T-helper 2 cell treated with Interferon-gamma antibody and Interleukin-4, amounts not matched to agents 100 ng/mL and 5 ng/mL, for 36 hours (primary cell): ENCODE data around the gene EFEMP1. TPM values are rescaled to one million over a fixed set of nuclear protein-coding genes. Genes with fewer than 3 reads are reported as not detected.

ENCODE experiments used
- intact Hi-C: fragments of 100-400 bp; cut with micrococcal nuclease; formaldehyde crosslinking; loops from one replicate; pipeline ENCODE4 v1.15.1; 2023
- total RNA-seq: library from RNA; stranded (reverse); gene quantifications from 2 replicates; pipeline ENCODE4 v1.2.3, GENCODE V29; 2022

The EFEMP1 gene
- total RNA-seq, 1 donor from 2014 or later: not detected

DNA sequence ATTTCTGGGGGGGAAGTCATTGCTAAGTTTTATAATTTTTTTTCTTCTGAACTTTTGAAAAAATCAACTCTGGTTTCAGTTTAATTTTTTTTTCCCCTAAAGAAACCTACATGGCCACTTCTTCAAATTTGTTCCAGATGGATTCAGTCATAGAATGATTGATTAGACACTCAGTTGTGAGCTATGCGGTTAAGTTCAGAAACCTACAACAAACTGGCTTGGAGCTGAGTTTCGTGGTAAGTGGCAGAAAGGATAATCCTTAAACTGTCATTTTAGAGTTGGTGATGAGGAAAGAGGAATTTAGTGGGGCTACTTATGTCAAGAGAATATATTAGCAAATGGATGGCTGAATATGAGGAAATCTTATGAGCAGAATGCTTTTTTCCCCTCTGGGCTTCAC, 23.7 kb downstream of the EFEMP1 start:
- intact Hi-C loops: no loop called here

DNA sequence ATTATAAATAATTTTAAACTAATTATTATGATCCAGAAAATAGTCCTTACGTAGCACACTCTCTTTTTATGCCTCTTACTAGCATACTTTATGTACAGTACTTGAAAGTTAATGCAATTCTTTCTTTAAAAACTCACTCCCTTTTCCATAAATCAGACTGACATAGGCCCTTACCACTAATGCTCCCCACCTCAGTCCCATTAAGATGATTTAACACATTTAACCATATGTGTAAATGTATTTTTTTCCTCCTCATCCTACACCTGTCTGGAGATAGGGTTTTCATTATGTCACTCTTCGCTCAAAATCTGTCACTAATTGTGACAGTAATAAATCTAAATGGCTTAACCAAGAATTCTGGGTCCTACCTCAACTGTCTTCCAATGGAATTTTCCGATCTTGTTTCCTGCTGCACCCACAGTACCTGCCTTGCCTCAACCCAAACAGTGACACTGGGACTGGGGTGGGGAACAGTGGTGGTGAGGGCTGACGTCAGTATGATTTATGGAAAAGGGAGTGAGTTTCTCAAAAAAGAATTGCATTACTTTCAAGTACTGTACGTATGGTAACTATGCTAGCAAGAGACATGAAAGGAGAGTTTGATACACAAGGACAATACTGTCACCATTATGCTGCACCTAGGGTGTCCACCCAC, 25.1 kb downstream of the EFEMP1 start:
- intact Hi-C loops: no loop called here

DNA sequence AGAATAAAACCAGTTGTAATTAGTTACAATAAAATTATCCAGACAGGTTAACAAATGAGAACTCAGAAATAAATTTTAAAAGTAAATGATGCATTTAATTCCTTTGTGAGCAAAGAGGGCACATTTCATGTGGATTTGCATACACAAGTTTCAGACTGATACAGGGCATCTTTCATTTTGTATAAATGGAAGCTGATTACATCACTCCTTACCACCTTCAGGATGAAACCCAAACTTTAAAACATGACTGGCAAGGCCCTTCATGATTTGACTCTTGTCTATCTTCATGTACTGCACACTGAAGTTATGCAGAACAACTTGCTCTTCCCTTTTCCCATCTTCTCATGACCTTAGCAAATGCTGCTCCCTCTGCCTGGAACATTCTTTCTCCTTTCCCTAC, 26.9 kb downstream of the EFEMP1 start:
- intact Hi-C loops: no loop called here

DNA sequence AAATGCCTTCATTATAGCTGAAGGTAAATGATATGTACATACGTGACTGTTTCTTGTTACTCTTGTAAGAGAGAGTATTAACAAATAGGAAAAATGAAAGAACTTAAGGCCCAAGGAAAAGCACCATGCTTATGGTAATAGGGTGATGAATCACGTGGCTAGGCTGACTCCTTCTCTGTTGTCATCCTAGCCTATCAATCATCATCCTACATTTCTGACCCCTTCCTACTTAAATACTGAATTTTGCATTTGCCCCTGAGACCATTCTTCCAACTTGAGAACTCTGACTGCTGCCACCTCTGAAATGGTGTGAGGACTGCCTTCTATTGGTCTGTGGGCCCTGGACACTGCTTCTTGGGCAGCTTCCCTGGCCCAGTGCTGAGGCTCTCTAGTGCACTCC, 28.9 kb downstream of the EFEMP1 start:
- intact Hi-C loops: no loop called here

DNA sequence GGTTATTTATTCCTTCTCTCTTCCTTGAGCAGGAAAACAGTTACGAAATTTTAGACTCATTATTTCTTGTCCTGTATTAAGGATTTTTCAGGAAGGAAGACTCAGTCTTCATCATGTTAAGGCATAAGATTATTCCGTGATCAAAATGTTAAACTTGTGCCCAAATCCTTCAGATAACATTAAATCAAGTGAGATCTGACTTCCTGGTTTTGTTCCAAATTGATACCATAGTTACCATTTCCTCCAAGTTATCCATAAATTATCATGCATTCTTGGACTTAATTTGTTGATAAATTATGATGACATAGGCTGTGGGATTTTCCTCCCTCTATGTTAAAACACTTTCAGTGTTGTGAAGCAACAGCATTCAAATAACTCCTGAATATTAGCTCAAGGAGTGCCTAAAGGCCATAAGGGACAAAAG, 31.9 kb downstream of the EFEMP1 start:
- intact Hi-C loops: no loop called here

DNA sequence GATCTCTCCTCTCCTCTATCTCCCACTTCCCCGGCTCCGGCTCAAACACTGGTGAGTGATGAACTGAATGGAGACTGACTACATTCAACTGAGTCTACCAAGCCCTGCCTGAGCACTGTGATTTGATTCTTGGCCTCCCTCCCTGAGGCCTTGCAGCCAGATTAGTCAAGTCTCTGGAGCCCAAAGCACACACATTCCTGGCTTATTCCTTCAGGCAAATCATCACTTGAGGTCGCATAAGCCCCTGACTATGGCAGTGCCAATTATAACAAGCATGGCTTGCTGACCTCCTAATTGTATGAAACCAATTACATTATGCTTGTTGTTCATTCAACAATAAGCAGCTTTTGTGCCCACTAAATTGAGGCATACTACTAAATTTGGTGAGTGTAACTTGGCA, 34.6 kb downstream of the EFEMP1 start:
- intact Hi-C loops: no loop called here

DNA sequence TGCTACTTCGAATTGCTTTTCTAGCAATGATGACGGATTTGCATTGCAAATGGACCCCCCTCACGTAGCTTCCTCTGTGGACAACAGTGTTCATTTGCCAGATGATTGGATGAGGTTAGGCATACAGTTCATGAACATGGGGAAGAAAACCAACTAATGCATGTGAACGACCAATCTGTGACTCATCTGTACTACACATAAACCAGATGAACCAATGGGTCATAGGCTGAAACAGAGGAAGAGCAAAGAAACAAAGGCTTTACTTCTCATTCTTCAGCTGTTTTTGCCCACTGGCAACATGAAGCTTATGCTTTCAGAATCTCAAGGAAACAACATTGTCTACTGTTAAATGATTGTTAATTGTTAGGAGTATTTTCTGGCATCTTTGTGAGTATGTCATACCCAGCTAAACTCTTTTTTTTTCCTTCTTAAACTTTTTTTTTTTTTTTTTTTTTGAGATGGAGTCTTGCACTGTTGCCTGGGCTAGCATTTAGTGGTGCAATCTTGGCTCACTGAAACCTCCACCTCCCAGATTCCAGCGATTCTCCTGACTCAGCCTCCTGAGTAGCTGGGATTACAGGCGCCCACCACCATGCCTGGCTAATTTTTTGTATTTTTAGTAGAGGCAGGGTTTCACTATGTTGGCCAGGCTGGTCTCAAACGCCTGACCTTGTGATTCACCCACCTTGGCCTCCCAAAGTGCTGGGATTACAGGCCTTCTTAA, 35.5 kb downstream of the EFEMP1 start:
- intact Hi-C loops: no loop called here

DNA sequence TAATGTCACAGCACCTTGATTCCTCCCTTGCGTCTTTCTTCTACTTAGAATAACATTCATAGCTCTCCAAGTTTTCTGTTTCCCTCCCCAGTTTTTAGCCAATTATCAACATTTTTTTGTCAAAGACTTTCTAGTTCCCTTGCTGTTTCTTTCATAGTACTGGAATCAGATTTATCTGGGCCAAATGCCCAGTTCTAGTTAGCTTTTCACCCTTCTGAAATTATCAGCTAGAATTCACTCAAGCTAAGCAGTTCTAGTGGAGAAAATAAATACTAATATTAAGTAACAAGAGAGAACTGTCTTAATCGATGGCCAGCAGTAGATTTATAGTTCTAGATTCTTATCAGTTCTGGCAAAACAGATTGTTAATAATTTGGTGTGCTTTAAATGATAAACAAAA, 36.2 kb downstream of the EFEMP1 start:
- intact Hi-C loops: no loop called here

DNA sequence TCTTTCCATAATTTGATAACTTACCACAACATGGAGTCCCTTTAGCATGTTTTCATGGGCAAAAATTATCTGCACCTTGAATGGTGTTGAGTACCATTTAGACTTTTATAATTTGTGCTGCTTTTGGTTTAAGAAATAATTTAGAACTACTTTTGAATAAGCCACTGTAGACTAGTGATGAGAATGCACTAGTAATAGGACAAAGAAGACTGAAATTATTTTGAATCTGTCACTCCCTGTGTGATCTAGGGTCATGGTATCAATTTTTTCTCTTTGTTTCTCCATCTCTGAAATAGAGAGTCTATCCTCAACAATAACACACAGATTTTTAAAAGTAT, 37.7 kb downstream of the EFEMP1 start:
- intact Hi-C loops: no loop called here

DNA sequence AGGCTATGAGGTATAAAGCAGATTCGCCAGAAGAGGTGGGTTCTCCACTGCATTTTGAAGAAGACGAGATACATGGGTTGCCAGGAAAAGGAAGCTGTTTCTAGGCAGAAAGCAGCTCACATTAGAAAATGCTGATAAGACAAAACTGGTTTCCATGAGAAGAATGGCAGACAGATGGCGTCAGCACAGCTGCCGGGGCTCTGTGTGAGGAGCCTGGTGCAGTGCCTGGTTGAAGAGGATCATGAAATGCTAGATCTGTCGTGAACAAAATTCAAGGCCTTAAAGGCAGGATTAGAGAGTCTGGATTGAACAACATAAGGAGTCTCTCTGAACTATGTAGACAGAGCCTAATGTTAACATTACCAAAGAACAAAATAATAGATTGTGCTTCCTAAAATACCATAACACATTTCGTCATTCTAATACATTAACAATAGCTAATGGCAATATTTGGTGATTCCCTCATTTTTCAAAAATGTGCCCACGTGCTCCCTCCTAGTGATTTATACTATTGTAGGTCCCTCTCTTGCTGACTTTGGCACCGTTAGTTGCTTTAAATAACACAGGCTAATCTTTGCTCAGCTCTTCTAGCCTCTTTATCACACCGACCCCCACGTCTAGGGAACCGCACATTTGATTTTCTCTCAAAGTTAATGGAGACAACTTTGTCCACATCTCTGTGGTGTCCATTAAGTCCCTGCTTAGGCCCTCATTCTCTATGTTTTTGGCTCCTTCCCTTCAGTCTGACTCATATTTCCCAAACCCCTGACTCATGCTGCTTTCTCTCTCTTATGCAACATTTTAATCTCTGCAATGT, 38.2 kb downstream of the EFEMP1 start:
- intact Hi-C loops: no loop called here

DNA sequence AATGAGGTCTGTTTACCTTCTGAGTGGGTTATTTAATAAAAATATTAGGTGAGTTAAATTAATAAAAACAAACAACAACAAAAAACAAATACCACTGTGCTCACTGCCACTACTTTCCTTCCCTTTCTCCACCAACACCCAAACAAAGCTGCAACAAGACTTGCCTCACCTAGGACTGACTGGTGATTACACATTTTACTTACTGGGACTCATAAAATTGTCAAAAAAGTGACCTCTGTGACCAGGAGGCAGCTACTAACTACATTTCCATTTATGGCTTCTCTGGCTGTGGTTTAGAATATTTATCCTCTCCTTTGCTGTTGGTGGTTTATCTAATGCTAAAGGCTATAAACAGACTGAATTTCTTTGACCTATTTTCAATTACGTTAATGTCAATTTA, 39.8 kb downstream of the EFEMP1 start:
- intact Hi-C loops: no loop called here

DNA sequence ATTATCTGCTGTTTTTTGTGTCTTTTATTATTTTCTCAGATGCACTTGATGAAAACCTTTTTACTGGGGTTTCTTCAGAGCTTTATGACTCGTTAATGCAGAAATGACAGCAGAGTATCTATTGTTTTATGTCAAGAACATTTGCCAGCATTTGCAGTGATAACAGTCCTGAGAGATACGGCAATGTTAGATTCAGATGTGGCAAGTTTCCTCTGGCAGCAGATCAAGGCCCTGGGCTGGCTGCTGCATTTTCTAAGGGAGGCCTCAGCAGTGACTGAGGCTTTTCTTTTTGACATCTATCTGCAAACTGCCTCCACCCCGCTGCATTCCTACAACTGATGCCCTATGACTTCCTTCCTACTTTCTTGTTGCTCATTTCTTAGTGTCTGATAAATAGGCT, 40.2 kb downstream of the EFEMP1 start:
- intact Hi-C loops: no loop called here

DNA sequence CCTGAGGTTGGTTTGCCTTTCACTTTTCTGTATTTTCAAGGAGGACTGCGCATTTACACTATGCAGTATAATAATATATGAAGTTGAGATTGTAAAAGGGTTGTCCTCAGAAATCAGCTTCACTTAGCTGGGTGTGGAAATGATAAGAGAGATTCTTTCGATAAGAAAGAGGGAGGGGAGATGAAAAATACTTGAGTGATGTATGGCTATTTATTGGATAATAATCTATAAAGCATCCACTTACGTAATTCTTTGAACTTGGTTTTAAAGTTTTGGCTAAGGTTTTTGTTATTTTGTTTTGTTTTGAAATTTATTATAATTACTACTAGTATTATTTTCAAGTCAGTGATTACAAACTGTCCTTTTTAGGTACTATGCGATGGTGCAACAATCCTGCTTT, 40.6 kb downstream of the EFEMP1 start:
- intact Hi-C loops: no loop called here

DNA sequence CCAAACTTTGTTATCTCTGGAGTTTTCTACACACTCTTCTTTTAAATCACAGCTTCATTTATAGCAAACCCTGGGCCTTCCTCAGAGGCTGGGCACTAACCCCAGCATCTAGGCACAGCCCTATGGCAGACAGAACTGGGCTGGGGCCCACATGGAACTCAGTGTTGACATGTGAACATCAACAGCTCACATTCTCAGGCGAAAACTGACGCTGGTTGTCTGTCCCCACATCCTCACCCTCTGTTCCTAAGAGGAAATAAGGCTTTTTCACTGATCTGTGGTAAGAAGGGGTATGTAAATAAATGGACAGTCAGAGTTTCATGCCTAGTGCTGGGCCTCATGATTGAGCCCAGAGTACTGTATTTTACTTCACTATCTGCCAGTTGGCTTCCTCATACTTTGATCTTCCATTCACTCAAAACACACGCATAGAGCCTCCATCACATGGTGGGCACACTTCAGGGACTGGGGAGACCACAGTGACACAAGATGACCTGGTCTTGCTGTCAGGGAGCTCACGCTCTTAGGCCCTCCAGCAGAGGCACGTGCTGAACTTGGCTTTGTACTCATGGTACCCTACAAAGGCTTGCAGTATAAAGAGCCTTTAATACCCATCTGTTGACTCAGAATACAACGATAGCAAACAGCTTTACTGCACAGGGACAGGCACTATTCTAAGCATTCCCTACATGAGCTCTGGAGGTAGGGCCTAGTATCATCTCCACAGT, 43.0 kb downstream of the EFEMP1 start:
- intact Hi-C loops: no loop called here

DNA sequence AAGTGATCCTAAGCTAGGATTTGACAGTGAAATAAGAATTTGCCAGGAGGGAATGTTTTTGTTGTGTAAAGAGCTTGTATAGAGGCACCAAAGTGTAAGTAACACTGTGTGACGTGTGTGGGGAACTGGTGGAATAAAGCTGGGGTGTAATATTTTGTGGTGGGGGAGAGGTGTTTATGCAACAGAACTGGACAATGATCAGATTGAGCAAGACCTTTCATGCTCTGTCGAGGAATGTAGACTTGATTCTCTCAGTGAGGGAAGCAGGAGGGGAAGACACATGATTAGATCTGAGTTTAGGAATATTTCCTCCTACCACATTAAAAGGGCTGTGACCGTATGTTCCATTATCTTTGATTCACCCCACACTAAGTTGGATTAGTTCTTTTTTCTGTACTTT, 43.6 kb downstream of the EFEMP1 start:
- intact Hi-C loops: no loop called here

DNA sequence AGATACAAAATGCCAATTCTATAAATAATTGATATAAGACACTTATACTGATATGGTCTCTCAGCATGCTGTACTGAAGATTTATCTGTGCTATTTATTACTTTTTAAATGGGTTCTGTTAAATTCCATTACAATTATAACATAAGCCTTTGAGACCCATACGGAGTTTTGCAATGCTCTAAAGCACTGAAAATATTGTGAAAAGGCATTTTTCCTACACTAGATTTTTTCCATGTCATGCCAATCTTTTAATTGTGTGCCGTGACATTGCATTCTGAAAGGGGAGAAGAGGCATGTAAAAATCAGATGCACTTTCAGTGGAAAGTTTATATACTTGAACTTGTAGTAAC, 46.5 kb downstream of the EFEMP1 start:
- intact Hi-C loops: no loop called here

DNA sequence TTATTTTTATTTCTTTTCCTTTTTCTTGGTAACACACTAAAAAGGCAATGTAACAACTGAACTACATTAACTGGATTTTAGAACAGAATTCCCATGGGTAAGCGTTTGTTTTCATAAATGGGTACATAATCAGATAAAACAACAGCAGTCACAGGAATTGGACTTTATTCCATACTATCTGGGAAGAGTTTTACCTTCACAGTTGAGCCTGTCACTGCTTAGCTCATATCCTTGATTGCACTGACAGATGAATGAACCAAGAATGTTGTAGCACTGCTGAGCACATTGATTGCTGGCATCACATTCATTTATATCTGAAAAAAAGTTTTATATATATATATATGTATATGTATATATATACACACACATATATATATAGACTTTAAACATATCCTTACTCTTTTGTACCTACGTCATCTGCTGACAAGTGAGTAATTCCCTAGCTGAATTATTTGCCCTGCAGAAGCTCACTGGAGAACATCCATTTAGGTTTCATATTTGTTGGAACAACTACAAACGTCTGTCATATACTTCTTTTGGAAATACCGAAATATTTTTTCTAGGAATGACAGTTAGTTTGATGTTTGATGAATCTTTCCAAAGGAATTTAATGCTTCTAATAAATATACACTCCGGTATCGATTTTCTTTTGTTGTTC, 47.0 kb downstream of the EFEMP1 start:
- intact Hi-C loops: no loop called here

DNA sequence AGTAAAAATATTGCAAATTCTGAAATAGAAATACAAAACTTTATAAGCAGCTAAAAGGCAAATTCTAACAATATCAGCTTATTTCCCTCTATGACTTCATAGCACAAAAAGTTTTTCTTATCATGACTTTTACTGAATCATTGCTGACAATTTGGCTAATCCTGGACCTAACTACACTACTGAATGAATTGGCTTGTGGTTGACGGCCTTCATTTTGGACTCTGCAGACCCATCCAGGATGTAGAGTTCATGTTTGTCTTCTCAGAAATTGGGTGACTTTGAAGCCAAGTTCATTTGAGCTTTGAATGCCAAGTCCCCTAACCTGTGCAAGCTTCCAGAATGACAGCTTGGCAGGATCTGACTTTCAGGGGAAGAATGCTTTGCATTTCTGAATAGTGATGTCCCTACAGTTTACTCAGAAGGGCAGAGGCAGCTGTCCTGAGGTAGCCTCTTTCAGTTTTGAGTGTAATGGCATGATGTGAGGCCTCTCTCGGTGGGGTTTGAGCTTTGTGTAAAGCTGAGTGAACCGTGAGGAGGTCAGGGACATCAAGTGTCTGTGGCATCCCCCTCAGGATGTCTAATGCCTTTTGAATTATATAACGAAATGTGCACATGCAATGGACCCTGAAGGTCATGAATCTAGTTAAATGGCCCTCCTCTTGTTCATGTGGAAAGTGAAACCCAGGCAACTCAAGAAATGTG, 48.0 kb downstream of the EFEMP1 start:
- intact Hi-C loops: no loop called here

DNA sequence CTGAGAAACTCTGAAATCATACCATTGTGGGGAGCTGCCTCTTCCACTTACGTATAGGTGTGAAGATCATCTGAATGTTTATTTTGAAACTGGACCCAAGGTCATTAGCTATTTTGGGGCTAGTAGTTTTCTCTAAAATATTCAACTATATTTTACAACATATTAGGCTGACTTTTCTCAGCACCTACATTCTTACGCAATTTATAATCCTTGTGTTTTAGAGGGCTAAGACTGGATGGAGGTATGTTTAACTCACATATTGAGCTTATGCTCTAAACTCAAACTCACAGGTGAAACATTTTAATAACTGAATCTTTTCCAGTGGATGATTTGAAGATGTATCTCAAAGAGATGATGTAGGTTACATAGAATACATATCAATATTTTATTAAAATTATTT, 49.2 kb downstream of the EFEMP1 start:
- intact Hi-C loops: no loop called here

DNA sequence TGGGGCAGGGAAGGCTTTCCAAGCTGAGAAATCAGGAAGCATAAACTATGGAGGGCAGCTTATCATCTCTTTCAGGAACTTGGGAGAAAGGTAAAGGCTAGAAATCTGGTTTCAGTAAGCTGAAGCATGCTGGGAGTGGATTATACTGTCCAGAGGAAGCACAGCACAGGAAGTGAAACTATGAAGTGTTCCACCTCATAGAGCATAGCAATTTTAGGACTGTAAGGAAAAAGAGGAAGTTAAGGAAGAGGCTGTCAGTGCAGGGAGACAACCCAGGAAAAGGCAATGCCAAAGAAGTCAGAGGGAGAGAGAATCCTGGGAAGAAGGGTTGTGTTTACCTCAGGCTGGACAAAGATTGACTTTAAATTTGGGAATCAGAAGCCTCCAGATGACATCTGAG, 51.9 kb downstream of the EFEMP1 start:
- intact Hi-C loops: no loop called here
